NB4 (cell line): ENCODE results near the gene PRTN3.

Source experiments
- DNase-seq: peaks from one replicate; pipeline ENCODE4 v3.0.0; 2010; ENCODE audit warnings: low read depth
- H3K4me3 ChIP-seq: one replicate; pipeline ENCODE4 v1.5.1; 2011; ENCODE audit warnings: mild to moderate bottlenecking, low read depth, low read length, moderate library complexity
- CTCF ChIP-seq: IDR thresholded peaks from one replicate; pipeline ENCODE4 v1.5.1; 2012; ENCODE audit warnings: low read depth, low read length
- MAX ChIP-seq: IDR thresholded peaks from 2 replicates; pipeline ENCODE4 v1.6.1; 2011; ENCODE audit warnings: low read depth, low read length
- MYC ChIP-seq: IDR thresholded peaks from 2 replicates; pipeline ENCODE4 v1.6.1; 2011; ENCODE audit warnings: low read depth, low read length
- POLR2A ChIP-seq: IDR thresholded peaks from 2 replicates; pipeline ENCODE4 v1.6.1; 2011; ENCODE audit warnings: mild to moderate bottlenecking; ENCODE audit not compliant: insufficient read length; ENCODE audit errors: extremely low read depth

Gene PRTN3

GRCh38 chr19:803099-803561 is 37.7 kb upstream of the PRTN3 start:
- H3K4me3 ChIP-seq: no peak overlapping the region
- no peak for DNase-seq
- TF ChIP-seq MAX (no peak), MYC (no peak), CTCF (no peak), POLR2A (no peak)

GRCh38 chr19:803686-804418 is 36.9 kb upstream of the PRTN3 start:
- TF ChIP-seq MAX (no peak), CTCF (no peak), MYC (no peak), POLR2A (no peak)
- no peak for DNase-seq
- no peak overlapping the region for H3K4me3 ChIP-seq

- no peak overlapping the region for H3K4me3 ChIP-seq
- TF ChIP-seq CTCF (no peak), POLR2A (no peak), MYC (no peak), MAX (no peak)
These were observed 36.2 kb upstream of the PRTN3 start for GRCh38 chr19:804419-805165.

GRCh38 chr19:805166-805551 is 35.6 kb upstream of the PRTN3 start:
- TF ChIP-seq POLR2A (no peak), MAX (no peak), MYC (no peak), CTCF (no peak)
- no peak for DNase-seq
- no peak overlapping the region for H3K4me3 ChIP-seq

More at GRCh38 chr19:804419-805165, 36.2 kb upstream of the PRTN3 start:
- no peak for DNase-seq

- no peak overlapping the region for H3K4me3 ChIP-seq
- no peak for DNase-seq
- TF ChIP-seq MAX (no peak), MYC (no peak), POLR2A (no peak), CTCF (no peak)
These were observed 34.9 kb upstream of the PRTN3 start for GRCh38 chr19:805600-806550.
